GM19467 (cell line): ENCODE results near the gene FCAR.
"Not testable (repeated sequence)": the region's sequence is repeated elsewhere in the genome, so short reads cannot be mapped to it uniquely, and the experiment has no call there.

ENCODE experiments used
- ATAC-seq: cut with Tn5 transposase; IDR thresholded peaks from one replicate; pipeline ENCODE4 v1.9.1; 2021; ENCODE audit warnings: mild to moderate bottlenecking, moderate library complexity; ENCODE audit not compliant: unreplicated experiment

Gene FCAR

GRCh38 chr19:54893406-54893805 lies 19.4 kb downstream of the FCAR start:
- no peak for ATAC-seq

- ATAC-seq = not testable (repeated sequence)
Measured at GRCh38 chr19:54894106-54894505, 20.1 kb downstream of the FCAR start.

- no peak for ATAC-seq
Measured at GRCh38 chr19:54896036-54896435, 22.0 kb downstream of the FCAR start.

- not testable (repeated sequence) for ATAC-seq
Measured at GRCh38 chr19:54898685-54899084, 24.6 kb downstream of the FCAR start.

GRCh38 chr19:54899646-54900045 lies 25.6 kb downstream of the FCAR start:
- not testable (repeated sequence) for ATAC-seq

GRCh38 chr19:54901153-54901552 lies 27.1 kb downstream of the FCAR start:
- ATAC-seq = not testable (repeated sequence)

- ATAC-seq = no peak
Measured at GRCh38 chr19:54902061-54902460, 28.0 kb downstream of the FCAR start.

GRCh38 chr19:54903303-54903702 lies 29.3 kb downstream of the FCAR start:
- ATAC-seq = no peak

GRCh38 chr19:54904261-54904660 lies 30.2 kb downstream of the FCAR start:
- ATAC-seq = not testable (repeated sequence)

- ATAC-seq = no peak
Measured at GRCh38 chr19:54905421-54905802, 31.4 kb downstream of the FCAR start.

GRCh38 chr19:54905803-54906511 lies 31.9 kb downstream of the FCAR start, which contains the start of gene NCR1:
NCR1 (plus strand) TSS chr19:54906148; CDS start chr19:54906188, 40 bp downstream.
- no peak for ATAC-seq

GRCh38 chr19:54906819-54907218 lies 32.8 kb downstream of the FCAR start:
- ATAC-seq = no peak

GRCh38 chr19:54907899-54908298 lies 33.9 kb downstream of the FCAR start:
- ATAC-seq = not testable (repeated sequence)

GRCh38 chr19:54916822-54917221 lies 42.8 kb downstream of the FCAR start:
- no peak for ATAC-seq

- ATAC-seq = no peak
Measured at GRCh38 chr19:54918499-54918898, 44.5 kb downstream of the FCAR start.

- not testable (repeated sequence) for ATAC-seq
Measured at GRCh38 chr19:54919646-54920563, 45.9 kb downstream of the FCAR start.

- ATAC-seq = no peak
Measured at GRCh38 chr19:54921082-54921481, 47.0 kb downstream of the FCAR start.

GRCh38 chr19:54923276-54923675 lies 49.2 kb downstream of the FCAR start:
- ATAC-seq = no peak

GRCh38 chr19:54928299-54928698 lies 54.3 kb downstream of the FCAR start:
- no peak for ATAC-seq

- no peak for ATAC-seq
Measured at GRCh38 chr19:54937926-54938325, 63.9 kb downstream of the FCAR start.

- ATAC-seq = no peak
Measured at GRCh38 chr19:54938906-54939305, 64.9 kb downstream of the FCAR start.

- not testable (repeated sequence) for ATAC-seq
Measured at GRCh38 chr19:54939538-54939937, 65.5 kb downstream of the FCAR start.
